WTC11 (cell line): ENCODE measurements around the gene MORC3.

ENCODE experiments used
- NR2C2 ChIP-seq: sonication (generic); formaldehyde crosslinking; IDR thresholded peaks from 2 replicates; pipeline ENCODE4 v1.8.0; 2022; ENCODE audit warnings: mild to moderate bottlenecking, missing genetic modification reagents
- TF ChIP-seq, protein P1 (sequence below): fragments of 200-600 bp; IDR thresholded peaks from 2 replicates; pipeline ENCODE4 v1.8.0; 2022; ENCODE audit warnings: antibody characterized with exemption
- TF ChIP-seq, protein P2 (sequence below): sonication (generic); formaldehyde crosslinking; IDR thresholded peaks from 2 replicates; pipeline ENCODE4 v1.8.1; 2022; ENCODE audit warnings: low read depth, mild to moderate bottlenecking, moderate library complexity, missing genetic modification reagents, borderline replicate concordance
- TF ChIP-seq, protein P3 (sequence below): sonication (generic); formaldehyde crosslinking; IDR thresholded peaks from 2 replicates; pipeline ENCODE4 v1.8.1; 2023; ENCODE audit warnings: mild to moderate bottlenecking, missing genetic modification reagents, moderate library complexity
- TF ChIP-seq, protein P4 (sequence below): sonication (generic); formaldehyde crosslinking; IDR thresholded peaks from 2 replicates; pipeline ENCODE4 v1.8.0; 2022; ENCODE audit warnings: mild to moderate bottlenecking, missing genetic modification reagents

DNA sequence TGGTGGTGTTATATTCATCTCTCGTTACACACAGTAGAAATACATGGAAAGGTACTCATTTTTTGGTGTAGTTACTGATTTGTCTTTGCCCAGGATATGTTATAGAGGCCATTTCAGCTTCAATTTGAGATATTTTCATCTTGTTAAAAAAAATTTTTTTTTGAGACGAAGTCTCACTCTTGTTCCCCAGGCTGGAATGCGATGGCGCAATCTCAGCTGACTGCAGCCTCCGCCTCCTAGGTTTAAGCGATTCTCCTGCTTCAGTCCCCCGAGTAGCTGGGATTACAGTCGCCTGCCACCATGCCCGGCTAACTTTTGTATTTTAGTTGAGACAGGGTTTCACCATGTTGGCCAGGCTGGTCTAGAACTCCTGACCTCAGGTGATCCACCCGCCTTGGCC lies 19.0 kb downstream of the MORC3 start:
- TF ChIP-seq, protein P1, sequence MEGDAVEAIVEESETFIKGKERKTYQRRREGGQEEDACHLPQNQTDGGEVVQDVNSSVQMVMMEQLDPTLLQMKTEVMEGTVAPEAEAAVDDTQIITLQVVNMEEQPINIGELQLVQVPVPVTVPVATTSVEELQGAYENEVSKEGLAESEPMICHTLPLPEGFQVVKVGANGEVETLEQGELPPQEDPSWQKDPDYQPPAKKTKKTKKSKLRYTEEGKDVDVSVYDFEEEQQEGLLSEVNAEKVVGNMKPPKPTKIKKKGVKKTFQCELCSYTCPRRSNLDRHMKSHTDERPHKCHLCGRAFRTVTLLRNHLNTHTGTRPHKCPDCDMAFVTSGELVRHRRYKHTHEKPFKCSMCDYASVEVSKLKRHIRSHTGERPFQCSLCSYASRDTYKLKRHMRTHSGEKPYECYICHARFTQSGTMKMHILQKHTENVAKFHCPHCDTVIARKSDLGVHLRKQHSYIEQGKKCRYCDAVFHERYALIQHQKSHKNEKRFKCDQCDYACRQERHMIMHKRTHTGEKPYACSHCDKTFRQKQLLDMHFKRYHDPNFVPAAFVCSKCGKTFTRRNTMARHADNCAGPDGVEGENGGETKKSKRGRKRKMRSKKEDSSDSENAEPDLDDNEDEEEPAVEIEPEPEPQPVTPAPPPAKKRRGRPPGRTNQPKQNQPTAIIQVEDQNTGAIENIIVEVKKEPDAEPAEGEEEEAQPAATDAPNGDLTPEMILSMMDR = no peak
- no peak for TF ChIP-seq NR2C2 (CRISPR knock-in tag)
- TF ChIP-seq, protein P2, sequence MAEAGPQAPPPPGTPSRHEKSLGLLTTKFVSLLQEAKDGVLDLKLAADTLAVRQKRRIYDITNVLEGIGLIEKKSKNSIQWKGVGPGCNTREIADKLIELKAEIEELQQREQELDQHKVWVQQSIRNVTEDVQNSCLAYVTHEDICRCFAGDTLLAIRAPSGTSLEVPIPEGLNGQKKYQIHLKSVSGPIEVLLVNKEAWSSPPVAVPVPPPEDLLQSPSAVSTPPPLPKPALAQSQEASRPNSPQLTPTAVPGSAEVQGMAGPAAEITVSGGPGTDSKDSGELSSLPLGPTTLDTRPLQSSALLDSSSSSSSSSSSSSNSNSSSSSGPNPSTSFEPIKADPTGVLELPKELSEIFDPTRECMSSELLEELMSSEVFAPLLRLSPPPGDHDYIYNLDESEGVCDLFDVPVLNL = no peak
- TF ChIP-seq, protein P3, sequence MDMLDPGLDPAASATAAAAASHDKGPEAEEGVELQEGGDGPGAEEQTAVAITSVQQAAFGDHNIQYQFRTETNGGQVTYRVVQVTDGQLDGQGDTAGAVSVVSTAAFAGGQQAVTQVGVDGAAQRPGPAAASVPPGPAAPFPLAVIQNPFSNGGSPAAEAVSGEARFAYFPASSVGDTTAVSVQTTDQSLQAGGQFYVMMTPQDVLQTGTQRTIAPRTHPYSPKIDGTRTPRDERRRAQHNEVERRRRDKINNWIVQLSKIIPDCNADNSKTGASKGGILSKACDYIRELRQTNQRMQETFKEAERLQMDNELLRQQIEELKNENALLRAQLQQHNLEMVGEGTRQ (CRISPR knock-in tag) = no peak
- TF ChIP-seq, protein P4, sequence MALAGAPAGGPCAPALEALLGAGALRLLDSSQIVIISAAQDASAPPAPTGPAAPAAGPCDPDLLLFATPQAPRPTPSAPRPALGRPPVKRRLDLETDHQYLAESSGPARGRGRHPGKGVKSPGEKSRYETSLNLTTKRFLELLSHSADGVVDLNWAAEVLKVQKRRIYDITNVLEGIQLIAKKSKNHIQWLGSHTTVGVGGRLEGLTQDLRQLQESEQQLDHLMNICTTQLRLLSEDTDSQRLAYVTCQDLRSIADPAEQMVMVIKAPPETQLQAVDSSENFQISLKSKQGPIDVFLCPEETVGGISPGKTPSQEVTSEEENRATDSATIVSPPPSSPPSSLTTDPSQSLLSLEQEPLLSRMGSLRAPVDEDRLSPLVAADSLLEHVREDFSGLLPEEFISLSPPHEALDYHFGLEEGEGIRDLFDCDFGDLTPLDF (CRISPR knock-in tag) = no peak
